SK-N-SH (cell line): ENCODE data around the gene CDC42EP3. TPM values are rescaled to one million over a fixed set of nuclear protein-coding genes. Genes with fewer than 3 reads are reported as not detected.

Source experiments
- CTCF ChIA-PET: fragments of 300-600, 350-600 bp; formaldehyde crosslinking; extraction: SDS; loops from one replicate; lab custom pipeline; 2021; lab: Yijun Ruan, JAX
- POLR2A ChIA-PET: fragments of 350-600 bp; sonication (Branson Sonifier 250); formaldehyde crosslinking; extraction: SDS; loops from one replicate; lab custom pipeline; 2020; ENCODE audit warnings: antibody characterized with exemption, inconsistent platforms; lab: Yijun Ruan, JAX
- DNase-seq: peaks from one replicate; pipeline ENCODE4 v3.0.0; 2012
- H2AFZ ChIP-seq: fragments of 200-600 bp; sonication (generic); 2 replicates; pipeline ENCODE4 v1.8.1; 2016; ENCODE audit warnings: antibody characterized with exemption, mild to moderate bottlenecking, low read depth
- H3F3A ChIP-seq: fragments of 200-600 bp; sonication (generic); replicated peaks from 2 replicates; pipeline ENCODE3; 2016; ENCODE audit warnings: antibody characterized with exemption, mild to moderate bottlenecking; ENCODE audit not compliant: insufficient read depth
- H3K27ac ChIP-seq, 2 experiments: fragments of 200-500 bp in 1 of 2; fragments of 200-600 bp in 1 of 2; sonication (Bioruptor generic) in 1 of 2; sonication (generic), shearing (Covaris generic) in 1 of 2; 2 replicates each; pipeline versions ENCODE4 v1.5.1 to v1.6.1; 2014 to 2016; ENCODE audit warnings: low read depth in 2 of 2, inconsistent platforms in 1 of 2, low read length in 1 of 2, mild to moderate bottlenecking in 1 of 2, mixed read lengths in 1 of 2
- H3K27me3 ChIP-seq: fragments of 200-600 bp; sonication (generic), shearing (Covaris generic); 2 replicates; pipeline ENCODE4 v1.6.1; 2016; ENCODE audit warnings: mixed run types; ENCODE audit not compliant: insufficient read depth
- H3K36me3 ChIP-seq, 2 experiments: fragments of 200-500 bp in 1 of 2; fragments of 200-600 bp in 1 of 2; sonication (Bioruptor generic) in 1 of 2; sonication (generic) in 1 of 2; replicated peaks in 1 of 2; 2 replicates each; pipeline versions ENCODE3 to v1.5.1; 2014 to 2016; ENCODE audit warnings: low read length in 1 of 2, mild to moderate bottlenecking in 1 of 2; ENCODE audit not compliant: insufficient read depth in 2 of 2, control insufficient read depth in 1 of 2
- H3K4me1 ChIP-seq, 2 experiments: fragments of 200-500 bp in 1 of 2; fragments of 200-600 bp in 1 of 2; sonication (Bioruptor generic) in 1 of 2; sonication (generic), shearing (Covaris generic) in 1 of 2; 2 replicates each; pipeline versions ENCODE4 v1.5.1 to v1.6.1; 2014 to 2016; ENCODE audit warnings: low read depth in 1 of 2, low read length in 1 of 2, mixed run types in 1 of 2; ENCODE audit not compliant: insufficient read depth in 2 of 2, control insufficient read depth in 1 of 2
- H3K4me2 ChIP-seq: fragments of 200-600 bp; sonication (generic), shearing (Covaris generic); 2 replicates; pipeline ENCODE4 v1.6.1; 2017; ENCODE audit warnings: mixed run types
- H3K4me3 ChIP-seq, 2 experiments: fragments of 200-500 bp in 1 of 2; fragments of 200-600 bp in 1 of 2; sonication (Bioruptor generic) in 1 of 2; sonication (generic), shearing (Covaris generic) in 1 of 2; 2 replicates each; pipeline versions ENCODE4 v1.5.1 to v1.8.1; 2014 to 2016; ENCODE audit warnings: low read depth in 2 of 2, inconsistent platforms in 1 of 2, low read length in 1 of 2, mild to moderate bottlenecking in 1 of 2, mixed read lengths in 1 of 2, moderate library complexity in 1 of 2
- H3K79me2 ChIP-seq: fragments of 200-600 bp; sonication (generic); 2 replicates; pipeline ENCODE4 v1.8.1; 2017; ENCODE audit warnings: mild to moderate bottlenecking; ENCODE audit not compliant: insufficient read depth
- H3K9ac ChIP-seq: fragments of 200-600 bp; sonication (generic); 2 replicates; pipeline ENCODE4 v1.6.1; 2017; ENCODE audit warnings: mixed run types
- H3K9me2 ChIP-seq: fragments of 200-600 bp; sonication (generic); 2 replicates; pipeline ENCODE4 v1.6.1; 2017; ENCODE audit warnings: mixed run types
- H3K9me3 ChIP-seq: fragments of 200-600 bp; sonication (generic); 2 replicates; pipeline ENCODE4 v1.6.1; 2017; ENCODE audit warnings: mixed run types, mild to moderate bottlenecking, moderate library complexity
- H4K20me1 ChIP-seq: fragments of 200-600 bp; sonication (generic); 2 replicates; pipeline ENCODE4 v1.6.1; 2017; ENCODE audit warnings: mild to moderate bottlenecking, mixed run types; ENCODE audit not compliant: insufficient read depth
- CHD2 ChIP-seq: fragments of 150-350 bp; IDR thresholded peaks from 2 replicates; pipeline ENCODE4 v1.6.1; 2018; ENCODE audit warnings: low read length; ENCODE audit not compliant: partially characterized antibody
- ELF1 ChIP-seq: IDR thresholded peaks from 2 replicates; pipeline ENCODE4 v1.4.0; 2012
- EP300 ChIP-seq, 2 experiments: IDR thresholded peaks; 2 replicates each; pipeline versions ENCODE4 v1.4.0 to v1.6.1; 2012; ENCODE audit warnings: borderline replicate concordance in 1 of 2, low read depth in 1 of 2, low read length in 1 of 2
- GABPA ChIP-seq: IDR thresholded peaks from 2 replicates; pipeline ENCODE4 v1.4.0; 2012; ENCODE audit warnings: low read depth, mild to moderate bottlenecking
- JUND ChIP-seq: IDR thresholded peaks from 2 replicates; pipeline ENCODE4 v1.4.0; 2012
- NFIC ChIP-seq: IDR thresholded peaks from 2 replicates; pipeline ENCODE4 v1.4.0; 2012; ENCODE audit warnings: borderline replicate concordance
- NRF1 ChIP-seq: IDR thresholded peaks from 2 replicates; pipeline ENCODE4 v1.6.1; 2012; ENCODE audit warnings: low read depth, mild to moderate bottlenecking, low read length
- REST ChIP-seq: IDR thresholded peaks from 2 replicates; pipeline ENCODE4 v1.6.1; 2012; ENCODE audit warnings: mild to moderate bottlenecking, low read depth, low read length, moderate library complexity
- YY1 ChIP-seq: IDR thresholded peaks from 2 replicates; pipeline ENCODE4 v1.4.0; 2012; ENCODE audit warnings: low read depth, mild to moderate bottlenecking
- WGBS: methylation state at CpG from one replicate; pipeline ENCODE4 v1.1.6; 2017; ENCODE audit warnings: low lambda C conversion rate; 5-methylcytosine and 5-hydroxymethylcytosine counted together
- polyA plus RNA-seq, 3 experiments: library from polyadenylated mRNA; depleted of rRNA; stranded (reverse); fragments of >200 nt; gene quantifications; 2 replicates each; pipeline ENCODE4 v1.2.3, GENCODE V29; 2012
- TF ChIP-seq, protein P1 (sequence below): IDR thresholded peaks from 2 replicates; pipeline ENCODE4; 2012
- TF ChIP-seq, protein P2 (sequence below): IDR thresholded peaks from 2 replicates; pipeline ENCODE4 v1.4.0; 2012; ENCODE audit warnings: low read depth, borderline replicate concordance
- TF ChIP-seq, protein P3 (sequence below): IDR thresholded peaks from 2 replicates; pipeline ENCODE4 v1.4.0; 2012; ENCODE audit warnings: low read depth, borderline replicate concordance

The CDC42EP3 gene
- polyA plus RNA-seq, 1 of the 3 experiments (the other 2 are of a cell fraction): 87.5 TPM

DNA sequence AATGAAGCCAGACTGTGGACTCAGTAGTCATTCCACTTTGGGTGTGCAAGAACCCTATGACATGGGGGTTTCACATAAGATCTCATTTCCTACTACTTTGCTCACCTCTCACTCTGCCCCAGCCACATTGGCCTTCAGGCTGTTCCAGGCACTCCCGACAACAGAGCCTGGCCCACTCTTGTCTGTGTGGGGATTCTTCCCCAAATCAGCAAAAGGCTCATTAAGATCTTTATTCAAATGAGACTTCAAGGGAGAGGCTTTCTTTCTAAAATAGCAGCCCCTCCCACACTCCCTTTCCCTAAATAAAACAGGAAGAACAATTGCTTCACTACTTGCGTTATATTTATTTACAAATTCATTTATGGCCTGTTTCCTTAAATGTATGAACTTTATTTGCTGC is 3.5 kb upstream of the CDC42EP3 start:
- Histone ChIP-seq H2AFZ (no peak overlapping the region), H3K9ac (no peak overlapping the region), H3K9me3 (no peaks in the 10 kb centered on the region), H3K9me2 (no peaks in the 10 kb centered on the region), H3K4me1 (peaks cover 4 to 8% of the 10 kb centered on the region in 2 experiments; a peak in 3 of 4 replicates), H3K4me3 (no peak overlapping the region), H3K79me2 (peaks cover 15% of the 10 kb centered on the region), H3K4me2 (no peak overlapping the region), H3K27ac (peak overlapping the region in 1 of 2 experiments; percentile 68; a peak in 1 of 4 replicates), H4K20me1 (peaks cover 6% of the 10 kb centered on the region), H3F3A (peaks cover 31% of the 10 kb centered on the region), H3K27me3 (no peaks in the 10 kb centered on the region), H3K36me3 (peaks cover under 1 to 3% of the 10 kb centered on the region in 2 experiments)
- POLR2A ChIA-PET: interaction anchor here (1.4 kb wide), 1 partner anchor 168 kb away, joined by 3 read pairs; no protein-coding TSS in a partner anchor
- 98% methylated on average over 2 of the region's 2 CpGs for whole genome bisulfite sequencing
- CTCF ChIA-PET: interaction anchor here (0.6 to 6.4 kb wide), 4 partner anchors 135 to 259 kb away, joined by 3 to 55 read pairs (median 14); no protein-coding TSS in a partner anchor
- TF ChIP-seq, protein P1, sequence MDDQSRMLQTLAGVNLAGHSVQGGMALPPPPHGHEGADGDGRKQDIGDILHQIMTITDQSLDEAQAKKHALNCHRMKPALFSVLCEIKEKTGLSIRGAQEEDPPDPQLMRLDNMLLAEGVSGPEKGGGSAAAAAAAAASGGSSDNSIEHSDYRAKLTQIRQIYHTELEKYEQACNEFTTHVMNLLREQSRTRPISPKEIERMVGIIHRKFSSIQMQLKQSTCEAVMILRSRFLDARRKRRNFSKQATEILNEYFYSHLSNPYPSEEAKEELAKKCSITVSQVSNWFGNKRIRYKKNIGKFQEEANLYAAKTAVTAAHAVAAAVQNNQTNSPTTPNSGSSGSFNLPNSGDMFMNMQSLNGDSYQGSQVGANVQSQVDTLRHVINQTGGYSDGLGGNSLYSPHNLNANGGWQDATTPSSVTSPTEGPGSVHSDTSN: no peak
- TF ChIP-seq, protein P2, sequence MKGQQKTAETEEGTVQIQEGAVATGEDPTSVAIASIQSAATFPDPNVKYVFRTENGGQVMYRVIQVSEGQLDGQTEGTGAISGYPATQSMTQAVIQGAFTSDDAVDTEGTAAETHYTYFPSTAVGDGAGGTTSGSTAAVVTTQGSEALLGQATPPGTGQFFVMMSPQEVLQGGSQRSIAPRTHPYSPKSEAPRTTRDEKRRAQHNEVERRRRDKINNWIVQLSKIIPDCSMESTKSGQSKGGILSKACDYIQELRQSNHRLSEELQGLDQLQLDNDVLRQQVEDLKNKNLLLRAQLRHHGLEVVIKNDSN: no peak
- TF ChIP-seq GABPA: no peak
- TF ChIP-seq NFIC: no peak
- TF ChIP-seq NRF1: no peak
- TF ChIP-seq ELF1: no peak
- TF ChIP-seq, protein P3, sequence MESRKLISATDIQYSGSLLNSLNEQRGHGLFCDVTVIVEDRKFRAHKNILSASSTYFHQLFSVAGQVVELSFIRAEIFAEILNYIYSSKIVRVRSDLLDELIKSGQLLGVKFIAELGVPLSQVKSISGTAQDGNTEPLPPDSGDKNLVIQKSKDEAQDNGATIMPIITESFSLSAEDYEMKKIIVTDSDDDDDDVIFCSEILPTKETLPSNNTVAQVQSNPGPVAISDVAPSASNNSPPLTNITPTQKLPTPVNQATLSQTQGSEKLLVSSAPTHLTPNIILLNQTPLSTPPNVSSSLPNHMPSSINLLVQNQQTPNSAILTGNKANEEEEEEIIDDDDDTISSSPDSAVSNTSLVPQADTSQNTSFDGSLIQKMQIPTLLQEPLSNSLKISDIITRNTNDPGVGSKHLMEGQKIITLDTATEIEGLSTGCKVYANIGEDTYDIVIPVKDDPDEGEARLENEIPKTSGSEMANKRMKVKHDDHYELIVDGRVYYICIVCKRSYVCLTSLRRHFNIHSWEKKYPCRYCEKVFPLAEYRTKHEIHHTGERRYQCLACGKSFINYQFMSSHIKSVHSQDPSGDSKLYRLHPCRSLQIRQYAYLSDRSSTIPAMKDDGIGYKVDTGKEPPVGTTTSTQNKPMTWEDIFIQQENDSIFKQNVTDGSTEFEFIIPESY: no peak
- TF ChIP-seq EP300 (IDR thresholded peaks at IDR 0.05; ENCODE audit: borderline replicate concordance in 1 of 2, low read depth in 1 of 2, low read length in 1 of 2): no peak
- no peak for TF ChIP-seq REST
- TF ChIP-seq JUND: no peak
- TF ChIP-seq CHD2: no peak
- TF ChIP-seq YY1: no peak
- DNase-seq: no peak
